GM12864 (cell line): ENCODE data around the gene HDAC4.

ENCODE experiments used
- DNase-seq: peaks from one replicate; pipeline ENCODE4 v3.0.0-alpha.2; 2011; ENCODE audit warnings: low read depth
- H3K4me3 ChIP-seq: 2 replicates; pipeline ENCODE4 v1.5.1; 2011; ENCODE audit warnings: mild to moderate bottlenecking, low read depth, low read length, control low read depth
- CTCF ChIP-seq: IDR thresholded peaks from 2 replicates; pipeline ENCODE4 v1.5.1; 2011; ENCODE audit warnings: low read depth, mild to moderate bottlenecking, moderate library complexity, low read length, control low read depth, inconsistent platforms; ENCODE audit errors: missing control alignments

HDAC4 gene

GRCh38 chr2:239274391-239275043, 126.3 kb downstream of the HDAC4 start:
- TF ChIP-seq CTCF = no peak
- no peak overlapping the region for H3K4me3 ChIP-seq
- DNase-seq = no peak

GRCh38 chr2:239273280-239274234, 127.3 kb downstream of the HDAC4 start:
- DNase-seq = no peak
- no peak for TF ChIP-seq CTCF
- H3K4me3 ChIP-seq = no peak overlapping the region

GRCh38 chr2:239272626-239273025, 128.2 kb downstream of the HDAC4 start:
- no peak overlapping the region for H3K4me3 ChIP-seq
- no peak for DNase-seq

GRCh38 chr2:239271882-239272281, 128.9 kb downstream of the HDAC4 start:
- TF ChIP-seq CTCF = no peak
- no peak overlapping the region for H3K4me3 ChIP-seq
- DNase-seq = no peak

More at GRCh38 chr2:239272626-239273025, 128.2 kb downstream of the HDAC4 start:
- TF ChIP-seq CTCF = no peak

GRCh38 chr2:239271471-239271870, 129.3 kb downstream of the HDAC4 start:
- TF ChIP-seq CTCF = no peak
- no peak for DNase-seq
- H3K4me3 ChIP-seq = no peak overlapping the region

- no peak for DNase-seq
- TF ChIP-seq CTCF = no peak
- H3K4me3 ChIP-seq = no peak overlapping the region
These were observed 130.9 kb downstream of the HDAC4 start for GRCh38 chr2:239269916-239270315.
